HG03457 (cell line): Measurements from ENCODE around the gene ABCD4.
"Not testable (repeated sequence)": the region's sequence is repeated elsewhere in the genome, so short reads cannot be mapped to it uniquely, and the experiment has no call there.

Source experiments
- ATAC-seq: cut with Tn5 transposase; IDR thresholded peaks from one replicate; pipeline ENCODE4 v1.9.1; 2021; ENCODE audit warnings: moderate number of reproducible peaks; ENCODE audit not compliant: unreplicated experiment

The ABCD4 gene

DNA sequence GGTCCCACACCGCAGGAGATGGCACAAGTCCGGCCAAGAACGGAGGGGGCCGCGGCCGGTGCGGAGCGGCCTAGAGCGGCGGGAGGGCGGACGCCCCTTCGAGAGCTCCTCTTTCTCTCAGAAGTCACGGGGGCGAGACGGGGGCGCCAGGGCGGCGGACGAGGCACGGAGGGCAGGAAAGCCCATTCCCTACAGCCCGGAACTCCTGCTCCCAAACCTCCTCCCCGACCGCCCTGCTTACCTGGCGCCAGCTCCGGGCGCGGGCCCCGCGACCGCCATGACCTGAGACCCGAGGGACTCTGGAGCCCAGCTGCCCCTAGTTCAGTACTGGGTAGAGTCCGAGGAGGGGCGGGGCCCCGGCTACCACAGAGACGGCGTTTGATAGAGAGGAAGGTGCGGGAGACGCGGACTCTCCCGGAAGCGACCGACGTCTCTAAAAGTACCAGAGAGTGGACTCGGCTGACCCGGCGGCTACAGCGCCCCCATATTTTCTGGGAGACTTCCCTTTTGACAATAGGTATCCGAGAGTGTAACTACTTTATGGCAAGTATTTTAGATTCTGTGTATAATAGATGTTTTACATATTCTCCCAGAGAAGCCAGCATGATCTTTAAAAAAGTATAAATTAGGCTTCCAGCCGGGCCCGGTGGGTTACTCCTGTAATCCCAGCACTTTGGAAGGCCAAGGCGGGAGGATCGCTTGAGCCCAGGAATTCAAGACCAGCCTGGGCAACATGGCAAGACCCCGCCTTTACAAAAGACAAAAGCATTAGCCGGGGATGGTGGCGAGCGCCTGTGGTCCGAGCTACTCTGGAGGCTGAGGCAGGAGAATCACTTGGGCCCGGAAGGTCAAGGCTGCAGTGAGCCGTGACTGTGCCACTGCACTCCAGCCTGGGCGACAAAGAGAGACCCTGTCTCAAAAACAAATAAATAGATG, at the start of gene ABCD4:
TSS of gene ABCD4 (minus strand) at position 301 of the 936 bp plus-strand sequence. CDS start at position 279, 22 bp downstream.
- peak; percentile 95 for ATAC-seq

DNA sequence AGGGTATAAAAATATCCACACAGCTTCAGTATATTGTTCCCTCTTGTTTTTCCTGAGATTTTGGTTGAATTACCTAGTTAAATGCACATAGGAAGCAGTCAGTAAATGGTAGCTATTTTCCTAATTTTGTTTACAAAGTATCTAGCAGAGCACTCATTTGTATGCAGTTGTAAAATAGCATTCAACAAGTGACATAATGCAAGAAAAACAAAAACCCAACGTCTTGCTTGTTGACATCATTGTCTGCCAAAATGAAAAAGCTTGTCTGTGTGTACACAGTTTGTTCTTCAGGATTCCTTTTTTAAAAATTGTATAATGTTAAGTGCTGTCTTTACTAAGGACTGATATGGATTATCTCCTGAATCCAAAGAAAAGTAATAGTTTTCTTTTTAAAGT, 48.2 kb upstream of the ABCD4 start:
- no peak for ATAC-seq

DNA sequence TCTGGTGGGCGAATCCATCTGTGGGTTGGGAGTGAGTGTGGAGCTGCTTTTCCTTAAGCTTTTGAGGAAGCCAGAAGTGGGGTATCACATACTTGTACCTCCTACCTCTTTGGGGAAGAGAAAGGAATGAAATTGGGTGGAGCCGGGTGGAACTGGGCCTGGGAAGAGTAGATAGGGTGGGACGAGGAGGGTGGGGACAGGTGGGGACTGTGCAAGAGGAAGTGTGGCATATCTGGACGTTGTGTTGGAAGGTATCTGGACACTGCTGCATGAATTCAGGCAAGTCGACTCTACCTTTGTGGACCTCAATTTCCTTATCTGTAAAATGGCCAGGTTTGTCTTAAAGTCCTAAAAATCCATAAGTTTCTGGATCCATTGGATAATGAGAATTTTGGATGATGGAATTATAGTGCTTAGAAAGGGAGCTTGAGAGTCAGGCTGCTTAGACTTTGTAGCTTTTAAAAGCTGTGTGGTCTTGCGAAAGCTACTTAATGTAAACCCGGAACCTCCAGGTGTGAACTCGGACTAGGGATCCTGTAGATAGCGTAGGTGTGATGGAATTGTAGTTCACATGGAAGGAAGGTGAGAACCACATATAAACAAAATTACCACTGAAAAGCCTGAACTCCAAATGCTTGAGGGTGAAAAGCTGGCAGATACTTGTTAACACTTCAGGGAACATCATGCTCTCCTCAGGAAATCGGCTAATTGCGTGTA, 47.6 kb upstream of the ABCD4 start:
- ATAC-seq = no peak

DNA sequence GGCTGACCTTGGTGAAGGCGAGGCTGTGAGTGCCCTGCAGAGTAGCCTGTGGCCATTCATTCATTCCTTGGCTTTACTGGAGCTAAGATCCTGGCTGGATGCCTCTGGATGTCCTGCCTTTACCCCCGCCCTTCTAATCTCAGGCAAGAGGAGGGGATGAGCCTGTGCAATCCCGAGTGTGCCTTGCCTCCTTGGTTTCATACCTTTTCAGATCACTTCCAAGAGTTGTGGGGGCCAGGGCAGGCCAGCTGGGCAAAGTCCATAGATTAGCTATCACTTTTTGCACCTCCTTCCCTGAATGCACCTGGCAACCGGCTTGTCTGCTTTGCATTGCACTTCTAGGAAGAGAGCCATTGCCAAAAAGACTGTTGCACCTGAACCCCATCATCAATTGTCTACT, 47.0 kb upstream of the ABCD4 start:
- ATAC-seq = no peak

DNA sequence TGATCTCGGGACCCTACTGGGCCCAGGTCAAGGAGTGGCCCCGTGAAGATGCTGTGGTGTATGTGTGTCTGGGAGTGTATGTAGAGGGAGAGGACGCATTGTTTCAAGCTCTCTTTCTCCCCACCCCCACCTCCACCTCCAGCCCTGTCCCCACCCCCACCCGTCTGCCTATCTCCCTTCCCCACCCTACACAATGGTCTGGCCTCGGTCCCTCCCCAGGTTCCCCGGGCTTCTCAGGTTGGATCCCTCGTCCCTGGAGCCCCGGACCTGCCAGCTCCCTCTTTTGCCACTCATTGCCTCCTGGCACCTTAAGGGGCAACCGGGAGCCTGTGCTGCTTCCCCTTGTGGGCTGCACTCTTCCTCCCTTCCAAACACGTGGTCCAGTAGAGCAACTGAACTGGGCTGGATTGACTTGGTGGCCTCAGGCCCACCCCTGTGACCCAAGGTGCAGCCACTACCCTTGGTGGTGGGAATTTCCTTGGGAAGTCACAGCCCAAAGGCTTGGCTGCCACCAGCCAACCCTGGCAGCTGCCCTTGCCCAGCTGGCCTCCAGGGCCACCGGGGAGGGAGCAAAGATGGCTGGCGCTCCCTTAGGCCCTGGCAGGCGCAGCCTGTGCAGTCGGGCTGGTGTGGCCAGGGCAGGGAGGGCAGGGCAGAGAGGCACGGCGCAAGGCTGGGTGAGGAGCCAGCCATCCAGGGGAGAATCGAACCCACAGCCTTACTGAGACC, 46.2 kb upstream of the ABCD4 start:
- no peak for ATAC-seq

DNA sequence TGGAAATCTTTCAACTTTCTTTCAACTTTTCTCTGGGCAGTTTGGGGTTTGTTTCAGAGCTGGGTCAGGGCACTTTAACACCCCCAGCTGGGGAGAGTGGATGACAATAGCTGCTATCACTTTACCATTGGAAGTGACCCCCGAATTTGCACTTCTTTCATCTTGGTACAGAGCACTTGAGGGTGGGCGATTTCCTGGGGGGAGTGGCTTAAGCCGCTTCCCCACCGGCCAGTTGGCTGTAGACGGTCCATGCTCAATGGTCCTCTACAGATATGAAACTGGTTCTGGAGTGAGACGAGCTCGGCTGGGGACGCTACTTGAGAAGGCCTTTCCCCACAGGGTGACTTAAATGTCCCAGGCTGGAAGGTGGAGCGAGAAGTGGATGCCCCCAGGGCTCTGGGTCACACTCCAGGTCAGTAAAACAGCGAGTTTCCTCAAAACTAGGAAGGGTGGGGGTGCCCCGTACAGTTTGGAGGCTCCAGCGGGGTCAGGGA, 45.6 kb upstream of the ABCD4 start, which contains the start of gene VRTN:
TSS of gene VRTN (plus strand) at position 231 of the 494 bp plus-strand sequence. CDS start 8,313 bp downstream, outside the sequence.
- ATAC-seq = no peak

DNA sequence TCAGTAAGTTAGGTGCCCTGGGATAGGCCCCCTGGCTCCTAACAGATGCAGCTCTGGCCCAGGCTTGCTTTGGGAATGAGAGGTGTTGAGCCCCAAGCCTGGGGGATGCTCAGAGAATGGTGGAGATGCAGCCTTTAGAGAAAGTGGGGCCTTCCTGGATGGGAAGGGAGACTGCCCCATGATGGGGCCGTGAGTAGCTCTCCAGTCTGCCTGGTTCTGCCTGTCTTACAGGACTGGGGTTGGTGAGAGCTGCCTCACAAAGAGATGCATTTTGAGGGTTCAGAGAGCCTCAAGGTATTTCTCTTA, 45.0 kb upstream of the ABCD4 start:
- ATAC-seq = no peak

DNA sequence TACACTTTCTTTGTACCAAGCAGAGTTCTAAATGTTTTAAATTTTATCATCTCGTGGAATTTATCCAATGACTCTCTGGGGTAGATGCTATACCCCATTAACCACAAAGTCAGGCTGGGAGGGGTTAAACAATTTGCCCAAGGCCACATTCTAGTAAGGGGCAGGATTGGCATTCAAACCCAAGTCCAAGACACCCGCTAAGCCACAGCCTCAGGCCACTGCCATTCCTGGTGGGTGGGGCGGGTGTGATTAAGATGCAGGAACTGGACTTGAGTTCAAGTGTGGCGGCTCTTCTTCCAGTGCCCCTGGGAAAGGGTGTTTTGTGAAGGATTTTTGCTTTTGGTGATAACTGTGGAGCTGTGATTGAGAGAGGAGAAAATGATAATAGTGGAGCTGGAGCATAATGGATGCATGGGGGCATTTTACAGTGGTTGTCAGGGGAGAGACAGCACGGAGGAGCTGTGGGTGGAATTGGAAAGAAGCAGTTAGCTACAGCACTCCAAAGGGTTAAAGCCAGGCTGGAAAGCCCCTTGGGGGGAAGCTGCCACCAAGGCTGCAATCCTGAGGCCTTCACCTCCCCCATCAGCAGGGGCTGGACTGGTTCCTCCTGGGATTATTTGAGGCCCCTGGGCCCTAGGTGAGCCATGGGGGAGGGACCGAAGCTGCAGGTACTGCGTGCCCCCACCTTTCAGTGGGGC, 44.5 kb upstream of the ABCD4 start:
- ATAC-seq = no peak

DNA sequence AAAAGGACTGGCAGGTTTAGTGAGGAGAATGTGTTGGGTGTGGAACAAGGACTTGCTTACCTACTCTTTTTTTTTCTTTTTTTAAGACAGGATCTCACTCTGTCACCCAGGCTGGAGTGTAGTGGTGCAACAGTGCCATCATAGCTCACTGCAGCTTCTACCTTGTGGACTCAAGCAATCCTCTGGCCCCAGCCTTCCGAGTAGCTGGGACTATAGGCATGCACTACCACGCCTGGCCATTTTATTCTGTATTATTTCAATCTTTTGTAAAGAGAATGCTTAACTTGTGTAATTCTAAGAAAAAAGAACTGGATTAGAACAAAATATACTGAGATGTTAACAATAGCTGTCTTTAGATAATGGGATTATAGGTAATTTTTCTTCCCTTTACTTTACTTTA, 43.6 kb upstream of the ABCD4 start:
- no peak for ATAC-seq

DNA sequence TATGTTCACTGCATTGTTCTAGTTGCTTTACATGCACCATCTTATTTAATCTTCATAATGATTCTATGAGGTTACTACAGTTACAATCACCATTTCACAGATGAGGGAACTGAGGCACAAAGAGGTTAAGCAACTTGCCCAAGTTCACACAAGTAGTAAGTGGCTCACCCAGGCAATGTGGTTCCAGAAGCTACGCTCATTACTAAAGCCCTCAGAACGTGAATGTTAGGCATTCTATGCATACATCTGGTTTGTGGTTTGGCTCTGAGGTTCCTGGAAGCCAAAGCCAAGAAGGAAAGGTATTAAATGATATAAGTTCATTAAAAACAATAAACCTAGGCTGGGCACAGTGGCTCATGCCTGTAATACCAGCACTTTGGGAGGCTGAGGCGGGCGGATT, 31.2 kb upstream of the ABCD4 start:
- ATAC-seq = no peak

DNA sequence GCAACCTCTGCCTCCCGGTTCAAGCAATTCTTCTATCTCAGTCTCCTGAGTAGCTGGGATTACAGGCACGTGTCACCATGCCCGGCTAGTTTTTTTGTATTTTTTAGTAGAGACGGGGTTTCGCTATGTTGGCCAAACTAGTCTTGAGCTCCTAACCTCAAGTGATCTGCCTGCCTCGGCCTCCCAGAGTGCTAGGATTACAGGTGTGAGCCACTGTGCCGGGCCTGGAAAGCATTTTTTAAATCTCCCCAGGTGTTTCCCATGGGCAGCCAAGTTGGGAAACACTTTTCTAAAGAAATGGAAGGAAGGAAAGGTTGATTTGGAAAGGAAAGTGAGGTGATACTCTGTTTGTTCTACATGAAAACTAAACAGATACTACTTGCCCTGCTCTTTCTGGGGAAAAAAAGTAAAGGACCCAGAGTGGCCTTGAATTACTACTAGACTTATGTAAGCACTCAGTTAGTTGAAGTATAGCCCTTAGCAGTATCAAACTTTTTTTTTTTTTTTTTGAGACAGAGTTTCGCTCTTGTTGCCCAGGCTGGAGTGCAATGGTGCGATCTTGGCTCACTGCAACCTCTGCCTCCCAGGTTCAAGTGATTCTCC, 27.3 kb upstream of the ABCD4 start:
- ATAC-seq = not testable (repeated sequence)

DNA sequence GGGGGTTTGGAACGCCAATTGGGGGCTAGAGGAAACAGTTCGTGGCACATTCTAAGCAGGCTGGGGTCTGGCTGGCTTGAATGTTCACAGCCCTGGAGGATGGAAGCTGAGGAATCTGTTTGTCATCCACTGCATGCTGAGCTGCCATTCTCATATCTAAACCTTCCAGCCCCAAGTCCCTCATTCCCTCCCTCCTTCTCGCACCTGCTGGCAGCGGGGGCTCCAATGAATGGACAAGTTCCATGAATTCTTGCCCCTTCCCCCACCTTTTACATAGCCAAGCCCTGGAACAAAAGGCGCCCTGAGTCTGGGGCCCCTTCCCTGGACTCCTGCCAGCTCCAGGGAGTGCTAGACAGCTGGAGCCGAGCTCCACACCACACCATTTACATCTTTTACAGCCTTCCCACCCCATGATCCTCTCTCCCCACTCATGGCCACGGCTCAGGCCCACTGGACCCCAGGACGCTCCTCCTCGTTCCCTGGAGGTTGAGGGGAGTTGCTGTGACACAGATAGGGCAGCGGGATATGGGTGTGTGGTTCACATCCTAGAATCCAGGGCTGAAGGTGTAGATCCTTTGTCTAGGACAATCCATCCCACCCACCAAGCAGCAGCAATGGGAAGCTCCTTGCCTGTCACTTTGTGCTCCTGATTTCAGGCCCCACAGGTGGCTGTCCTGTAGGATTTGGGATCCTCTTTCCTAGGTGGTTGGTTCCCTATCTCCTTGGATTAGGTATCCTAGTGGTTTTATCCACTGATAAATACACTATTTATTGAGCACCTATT, 23.8 kb upstream of the ABCD4 start:
- ATAC-seq = no peak

DNA sequence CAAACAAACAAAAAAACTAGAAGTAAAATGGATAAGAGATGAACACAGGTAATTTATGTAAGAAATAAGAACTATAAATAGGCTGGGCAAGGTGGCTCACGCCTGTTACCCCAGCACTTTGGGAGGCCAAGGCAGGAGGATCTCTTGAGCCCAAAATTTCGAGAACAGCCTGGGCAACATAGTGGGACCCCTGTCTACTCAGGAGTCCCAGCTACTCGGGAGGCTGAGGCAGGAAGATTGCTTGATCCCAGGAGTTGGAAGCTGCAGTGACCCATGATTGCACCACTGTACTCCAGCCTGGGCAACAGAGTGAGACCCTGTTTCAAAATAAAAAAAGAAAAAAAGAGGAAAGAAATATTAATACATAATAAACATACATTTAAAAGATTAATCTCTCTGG, 22.7 kb upstream of the ABCD4 start:
- no peak for ATAC-seq

DNA sequence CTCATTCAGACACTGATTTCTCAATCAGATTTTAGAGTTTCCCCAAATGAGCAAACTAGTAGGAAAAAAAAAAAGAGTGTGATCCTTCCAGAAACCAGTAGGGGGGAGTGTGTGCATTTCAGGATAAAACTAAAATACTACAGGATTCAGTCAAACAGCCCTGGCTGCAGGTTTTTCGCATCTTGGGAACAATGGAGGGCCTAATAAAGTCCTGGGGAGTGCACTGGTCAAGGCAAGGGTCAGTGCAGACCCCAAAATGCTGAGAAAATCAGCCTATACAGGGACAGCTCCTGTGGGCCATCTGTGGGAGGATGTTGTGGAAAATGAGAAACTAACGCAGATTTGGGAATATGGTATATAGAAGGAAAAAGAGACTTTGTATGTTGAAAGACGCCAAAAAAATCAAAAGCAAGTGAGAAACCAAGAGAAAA, 22.2 kb upstream of the ABCD4 start:
- no peak for ATAC-seq

DNA sequence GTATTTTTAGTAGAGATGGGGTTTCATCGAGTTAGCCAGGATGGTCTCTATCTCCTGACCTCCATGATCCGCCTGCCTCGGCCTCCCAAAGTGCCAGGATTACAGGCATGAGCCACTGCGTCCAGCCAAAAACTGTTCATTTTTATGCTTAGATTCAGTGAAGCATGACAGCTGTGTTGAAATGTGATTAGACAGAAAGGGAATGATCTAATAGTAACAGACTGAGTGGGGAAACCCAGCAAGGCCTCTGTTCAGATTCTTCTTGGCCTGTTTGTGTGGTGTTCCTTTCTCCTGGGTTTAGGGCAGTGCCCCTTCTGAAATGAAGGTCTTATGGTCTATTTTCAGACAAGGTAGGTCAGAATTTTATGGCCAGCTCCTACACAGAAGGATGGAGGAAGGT, 11.8 kb upstream of the ABCD4 start:
- no peak for ATAC-seq

DNA sequence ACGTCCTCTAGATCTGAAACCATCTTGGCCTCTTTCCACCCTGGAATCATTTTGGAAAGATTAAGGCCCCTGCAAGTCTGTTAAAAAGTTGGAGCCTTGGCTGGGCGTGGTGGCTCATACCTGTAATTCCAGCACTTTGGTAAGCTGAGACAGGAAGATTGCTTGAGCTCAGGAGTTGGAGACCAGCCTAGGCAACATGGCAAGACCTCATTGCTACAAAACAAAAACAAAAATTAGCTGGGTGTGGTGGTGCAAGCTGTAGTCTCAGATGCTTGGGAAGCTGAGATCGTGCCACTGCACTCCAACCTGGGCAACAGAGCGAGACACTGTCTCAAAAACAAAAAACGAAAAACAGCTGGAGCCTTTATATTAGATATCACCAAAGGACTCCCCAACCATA, 10.9 kb upstream of the ABCD4 start:
- no peak for ATAC-seq

DNA sequence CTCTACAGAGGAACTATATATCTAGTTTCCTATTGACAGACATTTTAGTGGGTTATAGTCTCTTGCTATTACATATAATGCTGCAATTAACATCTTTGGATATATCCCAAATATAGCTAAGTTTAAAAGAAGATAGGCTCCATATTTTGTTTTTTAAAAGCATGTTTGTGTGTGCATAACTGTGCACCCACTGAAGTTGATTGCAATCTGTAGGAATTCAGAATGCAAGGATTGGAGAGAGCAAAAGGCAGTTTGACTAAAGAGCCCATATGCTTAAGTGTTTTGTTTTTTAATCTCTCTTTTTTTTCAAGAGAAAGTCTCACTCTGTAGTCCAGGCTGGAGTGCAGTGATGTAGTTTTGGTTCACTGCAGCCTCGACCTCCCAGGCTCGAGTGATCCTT, 9.4 kb upstream of the ABCD4 start:
- ATAC-seq = no peak

DNA sequence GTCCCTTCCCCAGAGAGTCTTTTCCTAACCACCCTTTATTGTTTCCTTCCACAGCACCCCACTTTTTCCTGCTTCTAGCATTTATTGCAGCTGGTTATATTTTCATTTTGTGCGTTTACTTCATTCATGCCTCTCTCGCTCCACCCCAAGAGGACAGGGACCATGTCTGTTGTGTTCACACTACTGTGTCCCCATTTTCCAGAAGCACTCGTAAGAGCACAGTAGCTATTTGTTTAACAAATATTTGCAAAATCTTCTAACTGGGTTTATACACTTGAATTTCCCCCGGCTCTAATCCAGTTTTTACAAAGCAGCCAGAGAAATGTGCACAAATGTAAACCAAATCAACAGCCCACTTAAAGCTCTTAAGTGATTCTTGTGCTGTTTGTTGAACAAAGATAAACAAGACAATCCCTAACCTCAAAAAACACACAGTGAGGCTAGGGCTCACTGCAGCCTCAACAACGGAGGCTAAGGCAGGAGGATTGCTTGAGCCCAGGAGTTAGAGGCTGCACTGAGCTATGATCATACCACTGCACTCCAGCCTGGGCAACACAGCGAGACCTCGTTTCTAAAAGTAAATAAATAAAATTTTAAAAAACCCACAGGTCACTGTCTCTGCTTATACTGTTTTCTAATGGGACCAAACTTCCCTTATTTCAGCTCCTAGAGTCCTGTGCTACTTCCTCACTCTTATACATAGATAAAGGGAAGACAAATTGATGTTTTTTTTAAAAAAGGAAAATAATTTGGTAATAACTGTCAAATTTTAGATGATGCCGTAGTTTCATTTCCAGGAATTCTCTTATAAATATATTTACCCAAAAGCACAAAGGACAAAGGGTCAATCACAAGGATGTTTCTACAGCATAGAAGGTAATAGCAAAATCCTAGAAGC, 6.6 kb upstream of the ABCD4 start:
- ATAC-seq = no peak

DNA sequence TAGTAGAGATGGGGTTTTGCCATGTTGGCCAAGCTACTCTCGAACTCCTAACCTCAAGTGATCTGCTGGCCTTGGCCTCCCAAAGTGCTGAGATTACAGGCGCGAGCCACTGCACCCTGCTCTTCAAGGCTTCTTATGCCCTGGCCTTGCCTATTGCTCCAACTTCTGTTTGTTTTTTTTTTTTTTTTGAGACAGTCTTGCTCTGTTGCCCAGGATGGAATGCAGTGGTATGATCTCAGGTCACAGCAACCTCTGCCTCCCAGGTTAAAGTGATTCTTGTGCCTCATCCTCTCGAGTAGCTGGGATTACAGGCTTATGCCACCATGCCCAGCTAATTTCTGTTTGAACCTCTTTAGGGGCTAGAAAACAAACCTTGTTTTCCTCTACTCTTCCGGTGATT, 6.0 kb upstream of the ABCD4 start:
- ATAC-seq = no peak
